Neural crest cell (in vitro differentiated cells): Measurements from ENCODE around the gene INHBB. TPM values are rescaled to one million over a fixed set of nuclear protein-coding genes. Genes with fewer than 3 reads are reported as not detected.

Experiments
- DNase-seq: peaks from one replicate; pipeline ENCODE4 v3.0.0; 2021; ENCODE audit warnings: low read depth, mixed read lengths, low spot score
- H3K27ac Mint-ChIP-seq: one replicate; pipeline ENCODE4 v1.8.0; 2021; ENCODE audit warnings: mild to moderate bottlenecking, mixed read lengths; ENCODE audit not compliant: unreplicated experiment
- H3K27me3 Mint-ChIP-seq: 2 replicates; pipeline ENCODE4 v1.8.0; 2021; ENCODE audit warnings: low read depth, mild to moderate bottlenecking, mixed read lengths
- H3K36me3 Mint-ChIP-seq: 2 replicates; pipeline ENCODE4 v1.8.0; 2021; ENCODE audit warnings: low read depth, mild to moderate bottlenecking, mixed read lengths
- H3K4me1 Mint-ChIP-seq: 2 replicates; pipeline ENCODE4 v1.8.0; 2021; ENCODE audit warnings: mixed read lengths
- H3K4me3 Mint-ChIP-seq: one replicate; pipeline ENCODE4 v1.8.0; 2021; ENCODE audit warnings: mild to moderate bottlenecking, mixed read lengths
- H3K9me3 Mint-ChIP-seq: 2 replicates; pipeline ENCODE4 v1.8.0; 2021; ENCODE audit warnings: mixed read lengths
- total RNA-seq: library from RNA; stranded (reverse); gene quantifications from 2 replicates; pipeline ENCODE4 v1.2.1, GENCODE V29; 2021
- TF ChIP-seq, protein P1 (sequence below): fragments of 200-600 bp; sonication (generic); conservative IDR thresholded peaks from 2 replicates; pipeline ENCODE4 v1.5.0; 2021; ENCODE audit warnings: antibody characterized with exemption, mild to moderate bottlenecking

INHBB gene
- total RNA-seq, 1 donor from 2014 or later = 0.49 TPM

DNA sequence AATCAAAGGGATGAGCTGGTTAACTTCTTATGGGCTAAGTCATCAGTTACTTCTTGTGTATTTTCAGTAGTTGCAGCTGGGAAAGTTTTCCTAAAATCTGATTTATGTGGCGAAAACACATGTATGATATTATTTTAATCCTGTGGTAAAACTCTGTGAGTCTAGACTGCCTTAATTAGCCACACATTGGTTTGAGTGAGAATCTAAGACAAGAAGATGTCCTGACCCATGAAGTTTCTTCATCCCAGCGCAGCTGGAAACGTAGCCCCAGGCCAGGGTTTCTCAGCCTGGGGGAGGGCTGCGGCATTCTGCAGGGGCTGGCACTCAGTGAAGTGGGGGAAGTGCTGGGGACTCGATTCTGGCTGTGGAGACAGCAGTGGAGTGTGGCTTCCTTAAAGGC is 44.7 kb upstream of the INHBB start:
- TF ChIP-seq, protein P1, sequence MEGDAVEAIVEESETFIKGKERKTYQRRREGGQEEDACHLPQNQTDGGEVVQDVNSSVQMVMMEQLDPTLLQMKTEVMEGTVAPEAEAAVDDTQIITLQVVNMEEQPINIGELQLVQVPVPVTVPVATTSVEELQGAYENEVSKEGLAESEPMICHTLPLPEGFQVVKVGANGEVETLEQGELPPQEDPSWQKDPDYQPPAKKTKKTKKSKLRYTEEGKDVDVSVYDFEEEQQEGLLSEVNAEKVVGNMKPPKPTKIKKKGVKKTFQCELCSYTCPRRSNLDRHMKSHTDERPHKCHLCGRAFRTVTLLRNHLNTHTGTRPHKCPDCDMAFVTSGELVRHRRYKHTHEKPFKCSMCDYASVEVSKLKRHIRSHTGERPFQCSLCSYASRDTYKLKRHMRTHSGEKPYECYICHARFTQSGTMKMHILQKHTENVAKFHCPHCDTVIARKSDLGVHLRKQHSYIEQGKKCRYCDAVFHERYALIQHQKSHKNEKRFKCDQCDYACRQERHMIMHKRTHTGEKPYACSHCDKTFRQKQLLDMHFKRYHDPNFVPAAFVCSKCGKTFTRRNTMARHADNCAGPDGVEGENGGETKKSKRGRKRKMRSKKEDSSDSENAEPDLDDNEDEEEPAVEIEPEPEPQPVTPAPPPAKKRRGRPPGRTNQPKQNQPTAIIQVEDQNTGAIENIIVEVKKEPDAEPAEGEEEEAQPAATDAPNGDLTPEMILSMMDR = no peak
- Mint-ChIP-seq H3K27ac (no peak overlapping the region), H3K36me3 (peaks cover 5% of the 10 kb centered on the region)

DNA sequence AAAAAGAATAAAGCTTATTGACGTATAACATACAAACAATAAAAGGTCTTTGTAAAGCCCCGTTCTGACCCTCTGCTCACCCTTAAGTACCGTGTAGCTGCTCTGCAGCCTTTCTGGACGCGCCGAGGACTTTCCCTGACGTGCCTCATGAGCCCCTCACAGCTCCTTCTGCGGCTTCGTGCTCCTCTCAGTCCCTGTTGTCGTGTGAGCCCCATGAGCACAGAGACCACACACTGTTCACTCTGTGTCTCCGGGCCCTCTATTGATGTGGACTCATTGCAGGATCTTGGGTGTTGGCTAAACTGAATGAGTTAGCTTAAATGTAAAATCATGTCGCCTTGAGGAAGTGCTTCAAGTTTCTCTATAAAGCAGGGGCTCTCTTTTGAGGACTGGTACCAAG is 43.6 kb upstream of the INHBB start:
- peaks cover 8% of the 10 kb centered on the region for H3K4me1 Mint-ChIP-seq
- peaks cover 2% of the 10 kb centered on the region for H3K36me3 Mint-ChIP-seq
- no peaks in the 10 kb centered on the region for H3K27me3 Mint-ChIP-seq
- TF ChIP-seq, protein P1 = no peak
- no peak for DNase-seq
- no peak overlapping the region for H3K27ac Mint-ChIP-seq
- no peak overlapping the region for H3K4me3 Mint-ChIP-seq
- no peaks in the 10 kb centered on the region for H3K9me3 Mint-ChIP-seq

More for the DNA sequence above, 44.7 kb upstream of the INHBB start:
- no peak for DNase-seq
- peaks cover 8% of the 10 kb centered on the region for H3K4me1 Mint-ChIP-seq
- H3K4me3 Mint-ChIP-seq = no peak overlapping the region
- H3K9me3 Mint-ChIP-seq = no peaks in the 10 kb centered on the region
- H3K27me3 Mint-ChIP-seq = no peaks in the 10 kb centered on the region

DNA sequence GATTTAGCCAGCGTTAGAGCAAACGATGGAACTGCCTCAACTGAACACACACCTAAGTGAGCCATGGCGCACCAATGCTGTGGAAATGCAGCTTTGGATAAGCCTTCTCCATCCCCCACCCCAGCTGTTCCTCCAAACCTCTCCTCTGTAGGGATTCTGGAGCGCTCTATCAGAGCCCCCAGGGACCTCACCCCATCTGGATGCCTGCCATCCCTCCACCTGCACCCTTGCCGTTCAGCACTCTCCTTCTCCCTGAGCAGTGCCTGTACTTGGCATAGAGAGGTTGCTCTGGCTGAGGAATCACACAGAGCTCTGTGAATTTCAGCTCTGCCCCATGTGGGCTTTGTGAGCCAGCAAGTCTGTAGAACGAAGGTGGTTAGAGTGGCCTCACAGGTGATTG is 42.8 kb upstream of the INHBB start:
- TF ChIP-seq, protein P1 = no peak
- H3K9me3 Mint-ChIP-seq = no peaks in the 10 kb centered on the region

GRCh38 chr2:120305296-120305695 is 40.6 kb upstream of the INHBB start:
- TF ChIP-seq, protein P1 = peak; percentile 27
- no peak for DNase-seq
- no peak overlapping the region for H3K4me3 Mint-ChIP-seq
- H3K27me3 Mint-ChIP-seq = no peaks in the 10 kb centered on the region
- no peaks in the 10 kb centered on the region for H3K9me3 Mint-ChIP-seq
- H3K27ac Mint-ChIP-seq = no peak overlapping the region
- H3K4me1 Mint-ChIP-seq = peaks cover 4% of the 10 kb centered on the region
- no peaks in the 10 kb centered on the region for H3K36me3 Mint-ChIP-seq

More for the DNA sequence above, 42.8 kb upstream of the INHBB start:
- Mint-ChIP-seq H3K36me3 (peaks cover 2% of the 10 kb centered on the region), H3K27me3 (no peaks in the 10 kb centered on the region), H3K4me1 (peaks cover 8% of the 10 kb centered on the region), H3K4me3 (no peak overlapping the region), H3K27ac (no peak overlapping the region)
- DNase-seq = no peak

DNA sequence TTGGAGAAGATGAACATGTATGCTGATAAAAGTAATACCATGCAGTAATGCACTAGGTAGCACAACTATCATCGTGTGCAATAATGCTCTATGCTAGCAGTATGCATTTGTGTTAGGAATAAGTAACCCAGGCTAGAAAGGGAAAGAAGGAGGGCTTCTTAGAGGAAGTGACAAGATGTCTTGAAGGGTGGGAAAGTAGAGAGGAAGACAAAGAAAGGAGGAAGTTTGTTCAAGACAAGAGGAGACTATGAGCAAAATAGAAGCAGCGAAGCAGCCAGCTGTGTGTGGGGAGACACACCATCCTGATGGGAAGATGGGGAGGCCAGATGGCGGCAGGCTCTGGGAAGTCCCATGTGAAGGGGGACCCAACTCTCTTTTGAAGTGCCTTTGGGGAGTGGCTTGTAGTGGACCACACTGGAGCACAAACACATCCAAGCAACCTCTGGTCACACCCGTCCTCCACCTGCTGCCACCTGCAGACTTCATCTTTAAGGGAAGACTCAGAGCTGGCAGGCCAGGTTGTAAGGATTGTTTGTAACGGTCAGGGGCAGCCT is 39.9 kb upstream of the INHBB start:
- DNase-seq = no peak
- TF ChIP-seq, protein P1 = no peak
- no peak overlapping the region for H3K4me3 Mint-ChIP-seq
- no peak overlapping the region for H3K27ac Mint-ChIP-seq
- peaks cover 4% of the 10 kb centered on the region for H3K4me1 Mint-ChIP-seq
- no peaks in the 10 kb centered on the region for H3K36me3 Mint-ChIP-seq
- H3K9me3 Mint-ChIP-seq = no peaks in the 10 kb centered on the region
- H3K27me3 Mint-ChIP-seq = no peaks in the 10 kb centered on the region

- peaks cover 2% of the 10 kb centered on the region for H3K4me1 Mint-ChIP-seq
- no peaks in the 10 kb centered on the region for H3K9me3 Mint-ChIP-seq
- no peak overlapping the region for H3K4me3 Mint-ChIP-seq
- no peaks in the 10 kb centered on the region for H3K36me3 Mint-ChIP-seq
- DNase-seq = no peak
- no peak overlapping the region for H3K27ac Mint-ChIP-seq
- H3K27me3 Mint-ChIP-seq = peaks cover 3% of the 10 kb centered on the region
- TF ChIP-seq, protein P1 = no peak
Measured at GRCh38 chr2:120307482-120307881, 38.5 kb upstream of the INHBB start.
